Measurements from ENCODE around the gene FAAP24. TPM values are rescaled to one million over a fixed set of nuclear protein-coding genes. Genes with fewer than 3 reads are reported as not detected.
A peak's percentile ranks its signal among the peaks of the same experiment; 100 is the strongest.
"Not testable (repeated sequence)": the region's sequence is repeated elsewhere in the genome, so short reads cannot be mapped to it uniquely, and the experiment has no call there.

The FAAP24 gene
- total RNA-seq, 2 donors from 2014 or later, result 4.3 to 8.3 TPM

DNA sequence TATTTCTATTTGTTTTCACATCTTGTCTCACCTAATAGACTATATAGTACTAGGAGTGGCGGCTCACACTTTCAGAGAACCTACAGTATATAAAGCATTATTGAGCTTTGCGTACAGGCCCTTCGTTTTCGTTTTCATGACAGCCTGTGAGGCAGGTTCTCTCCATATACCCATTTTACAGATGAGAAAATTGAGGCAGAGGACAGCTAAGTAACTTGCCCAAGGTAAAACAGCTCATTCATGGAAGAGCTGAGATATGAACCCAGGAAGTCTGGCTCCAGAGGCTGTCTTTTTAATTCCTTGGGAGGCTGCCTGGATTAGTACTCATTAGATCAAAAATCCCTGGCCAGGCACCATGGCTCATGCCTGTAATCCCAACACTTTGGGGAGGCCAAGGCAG is 28.9 kb downstream of the FAAP24 start:
- TF ChIP-seq, protein P1, sequence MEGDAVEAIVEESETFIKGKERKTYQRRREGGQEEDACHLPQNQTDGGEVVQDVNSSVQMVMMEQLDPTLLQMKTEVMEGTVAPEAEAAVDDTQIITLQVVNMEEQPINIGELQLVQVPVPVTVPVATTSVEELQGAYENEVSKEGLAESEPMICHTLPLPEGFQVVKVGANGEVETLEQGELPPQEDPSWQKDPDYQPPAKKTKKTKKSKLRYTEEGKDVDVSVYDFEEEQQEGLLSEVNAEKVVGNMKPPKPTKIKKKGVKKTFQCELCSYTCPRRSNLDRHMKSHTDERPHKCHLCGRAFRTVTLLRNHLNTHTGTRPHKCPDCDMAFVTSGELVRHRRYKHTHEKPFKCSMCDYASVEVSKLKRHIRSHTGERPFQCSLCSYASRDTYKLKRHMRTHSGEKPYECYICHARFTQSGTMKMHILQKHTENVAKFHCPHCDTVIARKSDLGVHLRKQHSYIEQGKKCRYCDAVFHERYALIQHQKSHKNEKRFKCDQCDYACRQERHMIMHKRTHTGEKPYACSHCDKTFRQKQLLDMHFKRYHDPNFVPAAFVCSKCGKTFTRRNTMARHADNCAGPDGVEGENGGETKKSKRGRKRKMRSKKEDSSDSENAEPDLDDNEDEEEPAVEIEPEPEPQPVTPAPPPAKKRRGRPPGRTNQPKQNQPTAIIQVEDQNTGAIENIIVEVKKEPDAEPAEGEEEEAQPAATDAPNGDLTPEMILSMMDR (IDR thresholded peaks at IDR 0.05), result no peak
- TF ChIP-seq POLR2AphosphoS5 (IDR thresholded peaks at IDR 0.05) (no peak), POLR2A (IDR thresholded peaks at IDR 0.05) (no peak)
- 96% methylated on average over 4 of the region's 4 CpGs for WGBS
- no peaks in the 10 kb centered on the region for H3K4me1 ChIP-seq (replicated peaks)
- no peaks in the 10 kb centered on the region for H3K27me3 ChIP-seq (replicated peaks; ENCODE audit: insufficient read depth)
- H3K9me3 ChIP-seq, result no peaks in the 10 kb centered on the region
- intact Hi-C loops (cut with DNase I), result no loop called here
- peak overlapping the region in 1 of 2 donors; percentile 33 for H3K27ac ChIP-seq
- DNase-seq (ENCODE audit: low spot score), result no peak
- no peaks in the 10 kb centered on the region for H3K36me3 ChIP-seq
- H3K4me3 ChIP-seq, result no peak overlapping the region

GRCh38 chr19:33002126-33002865 is 30.3 kb downstream of the FAAP24 start:
- DNase-seq (ENCODE audit: low spot score); H3K4me3 ChIP-seq; H3K27me3 ChIP-seq (replicated peaks; ENCODE audit: insufficient read depth); intact Hi-C loops (cut with DNase I); H3K36me3 ChIP-seq; H3K9me3 ChIP-seq; H3K4me1 ChIP-seq (replicated peaks): not testable (repeated sequence)
- H3K27ac ChIP-seq, result peak overlapping the region; percentile 11 to 48
- 78% methylated on average over 15 of the region's 15 CpGs for WGBS

GRCh38 chr19:33003424-33004024 is 31.5 kb downstream of the FAAP24 start:
- whole genome bisulfite sequencing, result 87% methylated on average over 6 of the region's 6 CpGs
- intact Hi-C loops (cut with DNase I); H3K36me3 ChIP-seq: not testable (repeated sequence)

DNA sequence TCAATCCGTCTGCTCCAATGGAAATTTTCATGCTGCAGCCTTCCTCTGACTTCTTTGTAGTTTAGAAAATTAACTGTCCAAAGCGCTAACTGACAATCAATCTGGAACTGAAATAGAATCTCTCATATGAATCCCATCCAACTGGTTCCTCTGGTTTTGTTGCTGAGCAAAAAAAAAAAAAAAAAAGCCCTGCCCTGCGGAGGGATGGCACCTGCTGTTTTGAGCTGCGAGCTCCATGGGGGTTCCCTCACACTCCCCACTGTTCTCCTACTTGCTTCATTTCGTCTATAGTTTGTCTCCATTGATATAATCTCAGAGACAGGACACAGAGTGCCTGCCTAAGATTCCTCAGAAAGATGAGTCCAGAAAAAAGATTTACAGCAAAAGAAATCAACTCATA is 33.4 kb downstream of the FAAP24 start:
- Histone ChIP-seq H3K27me3 (replicated peaks; ENCODE audit: insufficient read depth) (no peaks in the 10 kb centered on the region), H3K4me1 (replicated peaks) (no peaks in the 10 kb centered on the region), H3K4me3 (no peak overlapping the region), H3K9me3 (no peaks in the 10 kb centered on the region), H3K27ac (peak overlapping the region; percentile 42 to 68), H3K36me3 (no peaks in the 10 kb centered on the region)
- intact Hi-C loops (cut with DNase I), result no loop called here
- whole genome bisulfite sequencing, result 37% methylated on average over 5 of the region's 5 CpGs
- TF ChIP-seq POLR2A (IDR thresholded peaks at IDR 0.05) (no peak), POLR2AphosphoS5 (IDR thresholded peaks at IDR 0.05) (peak; percentile 37)
- DNase-seq (ENCODE audit: low spot score), result peak; percentile 24

More at GRCh38 chr19:33003424-33004024, 31.5 kb downstream of the FAAP24 start:
- H3K4me3 ChIP-seq; H3K9me3 ChIP-seq; DNase-seq (ENCODE audit: low spot score); H3K27me3 ChIP-seq (replicated peaks; ENCODE audit: insufficient read depth); H3K4me1 ChIP-seq (replicated peaks): not testable (repeated sequence)
- peak overlapping the region in 1 of 2 donors; percentile 68 for H3K27ac ChIP-seq

- Histone ChIP-seq H3K4me3 (no peak overlapping the region), H3K36me3 (no peaks in the 10 kb centered on the region), H3K27ac (no peak overlapping the region), H3K27me3 (replicated peaks; ENCODE audit: insufficient read depth) (no peaks in the 10 kb centered on the region), H3K4me1 (replicated peaks) (no peaks in the 10 kb centered on the region), H3K9me3 (no peaks in the 10 kb centered on the region)
- TF ChIP-seq POLR2AphosphoS5 (IDR thresholded peaks at IDR 0.05) (no peak), POLR2A (IDR thresholded peaks at IDR 0.05) (no peak)
- TF ChIP-seq, protein P1 (IDR thresholded peaks at IDR 0.05), result no peak
- WGBS, result 90% methylated on average over 4 of the region's 4 CpGs
- intact Hi-C loops (cut with DNase I), result no loop called here
- DNase-seq (ENCODE audit: low spot score), result no peak
These were observed 36.7 kb downstream of the FAAP24 start for GRCh38 chr19:33008738-33009137.

DNA sequence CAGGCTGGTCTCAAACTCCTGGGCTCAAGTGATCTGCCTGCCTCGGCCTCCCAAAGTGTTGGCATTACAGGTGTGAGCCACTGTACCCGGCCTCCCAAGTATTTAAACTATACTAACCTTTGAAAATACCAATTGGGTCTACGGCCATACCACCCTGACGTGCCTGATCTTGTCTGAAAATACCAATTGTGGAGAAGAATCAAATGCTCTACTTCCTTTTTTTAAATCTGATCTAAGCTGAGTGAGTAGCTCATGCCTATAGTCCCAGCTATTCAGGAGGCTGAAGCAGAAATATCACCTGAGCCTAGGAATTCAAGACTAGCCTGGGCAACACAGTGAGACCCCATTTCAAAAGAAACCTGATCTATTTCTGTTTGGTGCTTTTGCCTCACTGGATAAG is 38.8 kb downstream of the FAAP24 start:
- H3K36me3 ChIP-seq; H3K9me3 ChIP-seq; H3K4me1 ChIP-seq (replicated peaks); H3K27me3 ChIP-seq (replicated peaks; ENCODE audit: insufficient read depth); DNase-seq (ENCODE audit: low spot score); H3K27ac ChIP-seq; H3K4me3 ChIP-seq; intact Hi-C loops (cut with DNase I): not testable (repeated sequence)
- 80% methylated on average over 4 of the region's 4 CpGs for WGBS
